NCI-H526 (cell line): ENCODE data around the gene NEAT1.

ENCODE experiments used
- DNase-seq, 2 experiments: peaks; one replicate each; lab custom pipeline; 2025; lab: John Stamatoyannopoulos, UW

NEAT1 gene

GRCh38 chr11:65479184-65480145 lies 56.9 kb downstream of the NEAT1 start:
- peak; percentile 78 to 86 for DNase-seq

GRCh38 chr11:65482306-65482850 lies 59.8 kb downstream of the NEAT1 start:
- DNase-seq, result no peak

GRCh38 chr11:65485920-65486219 lies 63.3 kb downstream of the NEAT1 start:
- no peak for DNase-seq

- no peak for DNase-seq
Observed at GRCh38 chr11:65486570-65487466, 64.2 kb downstream of the NEAT1 start.

- DNase-seq, result peak; percentile 99
Observed at GRCh38 chr11:65487467-65488272, 65.1 kb downstream of the NEAT1 start.

- peak in 1 of 2 experiments; percentile 64 for DNase-seq
Observed at GRCh38 chr11:65488273-65489034, 65.9 kb downstream of the NEAT1 start.

GRCh38 chr11:65489035-65489705 lies 66.6 kb downstream of the NEAT1 start:
- DNase-seq, result no peak

GRCh38 chr11:65489706-65490320 lies 67.2 kb downstream of the NEAT1 start:
- peak in 1 of 2 experiments; percentile 64 for DNase-seq

- no peak for DNase-seq
Observed at GRCh38 chr11:65491163-65491465, 68.5 kb downstream of the NEAT1 start.

- peak; percentile 87 to 90 for DNase-seq
Observed at GRCh38 chr11:65491614-65492386, 69.2 kb downstream of the NEAT1 start.

GRCh38 chr11:65492387-65492636 lies 69.7 kb downstream of the NEAT1 start:
- DNase-seq, result no peak

- DNase-seq, result peak in 1 of 2 experiments; percentile 75
Observed at GRCh38 chr11:65492637-65493366, 70.2 kb downstream of the NEAT1 start.

GRCh38 chr11:65493367-65494176 lies 71.0 kb downstream of the NEAT1 start:
- peak in 1 of 2 experiments; percentile 79 for DNase-seq
